Stimulated activated CD8-positive, alpha-beta memory T cell treated with anti-CD3 and anti-CD28 coated beads, Interleukin-7, amount 100 ng/mL, for 48 hours (primary cell): Measurements from ENCODE around the gene HFM1.
"Not testable (repeated sequence)": the region's sequence is repeated elsewhere in the genome, so short reads cannot be mapped to it uniquely, and the experiment has no call there.

Experiments
- DNase-seq, 2 donors: peaks; one replicate each; pipeline ENCODE4 v3.0.0-alpha.2; 2020; ENCODE audit warnings: low read depth in 1 of 2; ENCODE audit errors: extremely low read depth in 1 of 2

HFM1 gene, protein sequence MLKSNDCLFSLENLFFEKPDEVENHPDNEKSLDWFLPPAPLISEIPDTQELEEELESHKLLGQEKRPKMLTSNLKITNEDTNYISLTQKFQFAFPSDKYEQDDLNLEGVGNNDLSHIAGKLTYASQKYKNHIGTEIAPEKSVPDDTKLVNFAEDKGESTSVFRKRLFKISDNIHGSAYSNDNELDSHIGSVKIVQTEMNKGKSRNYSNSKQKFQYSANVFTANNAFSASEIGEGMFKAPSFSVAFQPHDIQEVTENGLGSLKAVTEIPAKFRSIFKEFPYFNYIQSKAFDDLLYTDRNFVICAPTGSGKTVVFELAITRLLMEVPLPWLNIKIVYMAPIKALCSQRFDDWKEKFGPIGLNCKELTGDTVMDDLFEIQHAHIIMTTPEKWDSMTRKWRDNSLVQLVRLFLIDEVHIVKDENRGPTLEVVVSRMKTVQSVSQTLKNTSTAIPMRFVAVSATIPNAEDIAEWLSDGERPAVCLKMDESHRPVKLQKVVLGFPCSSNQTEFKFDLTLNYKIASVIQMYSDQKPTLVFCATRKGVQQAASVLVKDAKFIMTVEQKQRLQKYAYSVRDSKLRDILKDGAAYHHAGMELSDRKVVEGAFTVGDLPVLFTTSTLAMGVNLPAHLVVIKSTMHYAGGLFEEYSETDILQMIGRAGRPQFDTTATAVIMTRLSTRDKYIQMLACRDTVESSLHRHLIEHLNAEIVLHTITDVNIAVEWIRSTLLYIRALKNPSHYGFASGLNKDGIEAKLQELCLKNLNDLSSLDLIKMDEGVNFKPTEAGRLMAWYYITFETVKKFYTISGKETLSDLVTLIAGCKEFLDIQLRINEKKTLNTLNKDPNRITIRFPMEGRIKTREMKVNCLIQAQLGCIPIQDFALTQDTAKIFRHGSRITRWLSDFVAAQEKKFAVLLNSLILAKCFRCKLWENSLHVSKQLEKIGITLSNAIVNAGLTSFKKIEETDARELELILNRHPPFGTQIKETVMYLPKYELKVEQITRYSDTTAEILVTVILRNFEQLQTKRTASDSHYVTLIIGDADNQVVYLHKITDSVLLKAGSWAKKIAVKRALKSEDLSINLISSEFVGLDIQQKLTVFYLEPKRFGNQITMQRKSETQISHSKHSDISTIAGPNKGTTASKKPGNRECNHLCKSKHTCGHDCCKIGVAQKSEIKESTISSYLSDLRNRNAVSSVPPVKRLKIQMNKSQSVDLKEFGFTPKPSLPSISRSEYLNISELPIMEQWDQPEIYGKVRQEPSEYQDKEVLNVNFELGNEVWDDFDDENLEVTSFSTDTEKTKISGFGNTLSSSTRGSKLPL (N-terminal part only)

DNA sequence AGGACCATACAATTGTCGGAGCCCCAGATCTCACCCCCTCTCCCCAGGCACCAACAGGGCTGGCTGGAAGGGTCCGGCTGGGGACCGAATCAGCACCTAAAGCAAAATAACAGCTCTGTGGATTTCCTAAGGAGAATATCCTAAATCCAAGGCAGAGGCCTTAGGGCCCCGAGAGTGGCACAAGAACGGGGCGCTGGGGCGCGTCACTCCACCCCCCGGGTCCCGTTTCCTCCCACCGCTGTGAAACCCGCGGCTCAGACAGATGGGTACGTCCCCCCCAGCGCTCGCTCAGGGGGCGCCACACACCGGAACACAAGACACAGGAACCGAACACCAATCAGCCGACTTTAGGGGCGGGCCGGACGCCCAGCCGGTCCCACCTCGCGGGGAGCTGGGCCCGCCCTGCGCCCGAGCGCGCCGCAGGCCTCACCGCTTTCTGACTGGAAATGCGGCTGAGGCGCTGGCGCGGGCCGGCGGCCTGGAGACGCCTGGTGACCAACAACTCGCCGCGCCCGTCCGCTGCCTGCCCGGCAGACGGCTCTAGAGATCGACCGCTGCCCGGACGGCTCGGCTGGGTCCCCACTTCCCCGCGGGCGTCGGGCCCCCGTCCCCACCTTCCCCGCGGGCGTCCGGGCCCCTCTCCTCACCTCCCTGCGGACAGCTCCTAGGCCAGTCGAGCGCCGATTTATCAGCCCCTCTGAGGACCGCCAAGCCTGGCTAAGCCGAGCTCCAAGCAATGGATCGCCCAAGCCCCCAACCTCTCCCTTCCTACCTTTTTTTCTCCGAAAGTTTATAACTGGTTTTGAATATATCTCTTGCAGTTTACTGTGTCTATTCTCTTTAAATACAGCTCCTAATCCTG lies at the start of gene HFM1:
Gene HFM1, minus strand, starts transcription at position 687 of the 862 bp plus-strand sequence. CDS start 3,755 bp downstream, outside the sequence.
- peak; percentile 48 to 60 for DNase-seq

DNA sequence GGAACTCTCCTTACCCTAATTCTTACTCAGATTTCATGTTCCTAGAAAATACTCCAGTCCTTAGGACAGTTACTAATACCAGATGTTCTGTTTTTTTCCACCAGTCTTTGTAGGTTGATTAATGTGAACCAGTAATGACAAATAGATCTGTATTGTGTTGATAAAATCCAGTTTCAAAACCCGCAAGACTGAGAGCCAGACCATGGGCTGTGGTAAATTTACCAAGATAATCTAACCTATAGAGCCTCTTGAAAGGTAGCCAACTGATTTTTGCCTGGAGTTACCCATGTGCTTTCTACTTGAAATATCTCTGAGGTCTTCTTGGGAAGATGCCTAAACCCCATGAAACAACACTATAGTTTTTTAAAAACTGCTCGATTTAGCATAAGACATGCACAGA lies 49.5 kb upstream of the HFM1 start:
- no peak for DNase-seq

DNA sequence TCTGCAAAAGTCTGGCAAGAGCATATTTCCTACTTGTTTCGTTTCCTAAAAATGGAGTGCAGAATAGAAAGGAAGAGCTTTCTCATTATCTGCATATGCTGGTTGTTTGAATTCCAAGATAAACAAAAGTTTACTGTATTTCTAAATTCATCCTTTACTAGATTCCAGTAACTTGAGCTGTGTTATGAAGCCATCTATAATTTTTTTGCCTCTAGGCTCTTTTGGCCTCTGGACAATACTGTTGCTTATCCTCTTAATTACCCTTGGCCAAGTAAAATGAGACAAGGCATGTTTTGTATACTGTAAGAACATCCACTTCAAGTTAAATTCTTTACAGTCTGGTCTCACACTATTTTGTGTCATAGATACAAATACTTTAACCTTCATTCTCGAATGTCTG lies 45.6 kb upstream of the HFM1 start:
- DNase-seq, result no peak

DNA sequence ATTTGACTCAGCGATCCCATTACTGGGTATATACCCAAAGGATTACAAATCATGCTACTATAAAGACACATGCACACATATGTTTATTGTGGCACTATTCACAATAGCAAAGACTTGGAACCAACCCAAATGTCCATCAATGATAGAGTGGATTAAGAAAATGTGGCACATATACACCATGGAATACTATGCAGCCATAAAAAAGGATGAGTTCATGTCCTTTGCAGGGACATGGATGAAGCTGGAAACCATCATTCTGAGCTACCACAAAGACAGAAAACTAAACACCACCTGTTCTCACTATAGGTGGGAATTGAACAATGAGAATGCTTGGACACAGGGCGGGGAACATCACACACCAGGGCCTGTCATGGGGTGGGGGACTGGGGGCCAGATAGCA lies 43.1 kb upstream of the HFM1 start:
- not testable (repeated sequence) for DNase-seq

DNA sequence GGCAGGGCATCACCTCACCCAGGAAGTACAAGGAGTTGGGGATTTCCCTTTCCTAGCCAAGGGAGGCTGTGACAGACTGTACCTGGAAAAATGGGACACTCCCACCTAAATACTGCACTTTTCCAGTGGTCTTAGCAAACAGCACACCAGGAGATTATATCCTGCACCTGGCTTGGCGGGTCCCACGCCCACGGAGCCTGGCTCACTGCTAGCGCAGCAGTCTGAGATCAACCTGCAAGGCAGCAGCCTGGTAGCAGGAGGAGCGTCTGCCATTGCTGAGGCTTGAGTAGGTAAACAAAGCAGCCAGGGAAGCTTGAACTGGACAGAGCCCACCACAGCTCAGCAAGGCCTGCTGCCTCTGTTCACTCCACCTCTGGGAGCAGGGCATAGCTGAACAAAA lies 37.3 kb upstream of the HFM1 start:
- not testable (repeated sequence) for DNase-seq

DNA sequence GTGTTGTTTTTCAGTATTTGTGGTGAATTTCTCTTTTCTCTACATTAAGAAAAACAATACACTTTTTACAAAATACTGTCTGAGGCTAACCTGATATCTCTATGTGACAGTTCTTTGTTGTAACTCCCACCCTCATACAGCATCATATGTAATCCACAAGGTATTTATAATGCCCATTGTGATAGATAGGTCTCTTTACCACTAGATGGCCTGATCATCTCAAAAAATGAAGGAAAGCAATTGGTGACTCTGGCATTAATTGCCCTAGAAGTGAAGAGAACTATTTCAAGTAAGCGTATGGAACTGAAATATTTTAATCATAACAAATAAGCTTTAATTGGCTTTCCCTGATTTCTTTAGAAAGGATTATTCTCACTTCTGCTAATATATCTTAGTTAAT lies 36.2 kb upstream of the HFM1 start:
- no peak for DNase-seq

DNA sequence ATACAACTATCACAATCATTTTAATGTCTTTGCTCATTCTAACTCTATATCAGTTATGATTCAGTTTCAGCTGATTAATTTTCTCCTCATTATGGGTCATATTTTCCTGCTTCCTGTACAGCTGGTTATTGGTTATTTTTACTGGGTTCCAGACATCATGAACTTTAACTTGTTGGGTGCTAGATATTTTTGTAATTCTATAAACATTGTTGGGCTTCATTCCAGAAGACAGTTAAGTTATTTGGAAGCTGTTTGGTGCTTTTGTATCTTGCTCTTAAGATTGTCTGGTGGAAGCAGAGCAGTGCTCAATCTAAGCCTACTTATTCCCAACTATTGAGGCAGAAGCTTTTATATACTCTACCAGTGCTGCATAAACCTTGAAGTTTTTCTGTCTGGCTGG lies 34.4 kb upstream of the HFM1 start:
- DNase-seq, result no peak

DNA sequence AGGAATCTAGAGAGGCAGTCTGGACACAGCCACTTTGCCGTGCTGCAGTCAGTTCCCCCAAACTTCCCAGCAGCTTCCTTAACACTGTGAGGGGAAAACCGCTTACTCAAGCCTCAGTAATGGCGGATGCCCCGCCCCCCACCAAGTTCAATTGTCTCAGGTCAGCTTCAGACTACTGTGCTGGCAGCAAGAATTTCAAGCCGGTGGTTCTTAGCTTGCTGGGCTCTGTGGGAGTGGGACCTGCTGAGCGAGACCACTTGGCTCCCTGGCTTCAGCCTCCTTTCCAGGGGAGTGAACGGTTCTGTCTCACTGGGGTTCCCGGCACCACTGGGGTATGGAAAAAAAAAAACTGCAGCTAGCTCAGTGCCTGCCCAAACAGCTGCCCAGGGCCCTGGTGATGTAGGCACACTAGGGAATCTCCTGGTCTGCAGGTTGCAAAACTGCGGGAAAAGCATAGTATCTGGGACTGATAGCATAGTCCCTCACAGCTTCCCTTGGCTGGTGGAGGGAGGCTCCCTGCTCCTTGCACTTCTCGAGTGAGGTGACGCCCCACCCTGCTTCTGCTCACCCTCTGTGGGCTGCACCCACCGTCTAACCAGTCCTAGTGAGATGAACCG lies 23.7 kb upstream of the HFM1 start:
- no peak for DNase-seq

DNA sequence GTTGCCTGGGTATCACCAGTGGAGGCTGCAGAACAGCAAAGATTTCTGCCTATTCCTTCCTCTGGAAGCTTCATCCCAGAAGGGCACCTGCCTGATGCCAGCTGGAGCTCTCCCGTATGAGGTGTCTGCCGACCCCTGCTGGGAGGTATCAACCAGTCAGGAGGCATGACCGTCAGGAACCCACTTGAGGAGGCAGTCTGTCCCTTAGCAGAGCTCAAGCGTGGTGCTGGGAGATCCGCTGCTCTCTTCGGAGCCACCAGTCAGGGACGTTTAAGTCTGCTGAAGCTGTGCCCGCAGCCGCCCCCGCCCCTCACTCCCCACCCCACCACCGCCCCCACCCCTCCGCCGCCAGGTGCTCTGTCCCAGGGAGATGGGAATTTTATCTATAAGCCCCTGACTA lies 23.1 kb upstream of the HFM1 start:
- DNase-seq, result no peak

DNA sequence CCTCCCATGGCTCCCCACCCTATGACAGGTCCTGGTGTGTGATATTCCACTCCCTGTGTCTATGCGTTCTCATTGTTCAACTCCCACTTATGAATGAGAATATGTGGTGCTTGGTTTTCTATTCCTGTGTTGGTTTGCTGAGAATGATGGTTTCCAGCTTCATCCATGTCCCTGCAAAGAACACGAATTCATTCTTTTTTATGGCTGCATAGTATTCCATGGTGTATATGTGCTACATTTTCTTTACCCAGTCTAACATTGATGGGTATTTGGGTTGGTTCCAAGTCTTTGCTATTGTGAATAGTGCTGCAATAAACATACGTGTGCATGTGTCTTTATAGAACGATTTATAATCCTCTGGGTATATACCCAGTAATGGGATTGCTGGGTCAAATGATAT lies 17.9 kb upstream of the HFM1 start:
- not testable (repeated sequence) for DNase-seq

DNA sequence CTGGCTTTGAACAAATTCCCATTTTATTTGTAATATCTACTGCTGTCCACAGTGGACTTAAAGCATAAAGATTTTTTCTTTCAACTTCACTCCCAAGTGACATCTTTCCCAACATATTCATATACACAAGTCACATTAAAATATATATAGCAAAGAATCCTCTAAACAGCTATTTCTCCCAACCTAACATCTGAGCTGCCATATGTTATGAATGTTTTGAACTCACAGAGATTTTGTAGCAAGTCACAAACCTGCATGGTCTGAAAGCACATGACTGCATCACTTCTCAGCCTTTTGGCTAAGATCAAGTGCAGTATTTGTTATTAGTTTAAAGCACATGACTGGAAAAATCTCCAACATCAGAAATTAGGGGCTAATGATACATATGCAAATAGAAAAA lies 7.7 kb upstream of the HFM1 start:
- DNase-seq, result no peak

DNA sequence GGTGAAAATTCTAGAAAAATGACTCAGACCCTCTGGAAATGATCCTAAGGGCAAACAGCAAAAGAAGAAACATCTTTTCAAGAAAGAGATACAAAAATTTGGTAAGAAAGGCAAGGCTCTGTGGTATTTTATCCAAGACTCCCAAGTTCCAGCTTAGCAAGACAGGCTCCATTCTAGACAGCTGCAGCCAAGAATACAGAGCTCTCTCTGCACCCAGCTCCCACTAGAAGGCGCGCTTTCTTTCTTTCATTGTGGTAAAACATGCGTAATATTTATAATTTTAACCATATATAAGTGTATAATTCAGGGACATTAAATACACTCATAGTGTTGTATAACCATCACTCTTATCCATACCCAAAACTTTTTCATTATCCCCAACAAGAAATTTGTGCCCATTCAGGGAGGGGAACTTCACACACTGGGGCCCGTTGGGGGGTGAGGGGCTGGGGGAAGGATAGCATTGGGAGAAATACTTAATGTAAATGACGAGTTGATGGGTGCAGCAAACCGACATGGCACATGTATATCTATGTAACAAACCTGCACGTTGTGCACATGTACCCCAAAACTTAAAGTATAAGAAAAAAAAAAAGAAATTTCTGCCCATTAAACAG lies 2.2 kb upstream of the HFM1 start:
- DNase-seq, result no peak

DNA sequence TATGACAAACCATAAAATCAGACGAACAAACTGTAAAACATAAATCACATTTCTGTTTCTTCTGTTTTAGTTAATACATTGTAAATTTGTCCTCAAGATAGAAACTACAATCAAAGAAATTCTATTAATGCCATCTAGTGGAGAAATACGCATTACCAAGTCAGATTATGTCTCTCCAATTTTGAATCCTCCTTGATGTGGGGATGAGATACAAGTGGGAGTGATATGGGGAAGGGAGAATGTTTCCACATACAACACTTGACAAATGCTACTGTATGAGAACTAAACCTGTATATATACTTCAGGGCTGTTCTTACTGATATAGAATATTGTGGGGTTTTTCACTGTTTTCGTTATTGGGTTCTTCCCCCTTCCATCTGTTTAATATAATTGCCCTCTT lies 2.6 kb downstream of the HFM1 start:
- DNase-seq, result no peak

DNA sequence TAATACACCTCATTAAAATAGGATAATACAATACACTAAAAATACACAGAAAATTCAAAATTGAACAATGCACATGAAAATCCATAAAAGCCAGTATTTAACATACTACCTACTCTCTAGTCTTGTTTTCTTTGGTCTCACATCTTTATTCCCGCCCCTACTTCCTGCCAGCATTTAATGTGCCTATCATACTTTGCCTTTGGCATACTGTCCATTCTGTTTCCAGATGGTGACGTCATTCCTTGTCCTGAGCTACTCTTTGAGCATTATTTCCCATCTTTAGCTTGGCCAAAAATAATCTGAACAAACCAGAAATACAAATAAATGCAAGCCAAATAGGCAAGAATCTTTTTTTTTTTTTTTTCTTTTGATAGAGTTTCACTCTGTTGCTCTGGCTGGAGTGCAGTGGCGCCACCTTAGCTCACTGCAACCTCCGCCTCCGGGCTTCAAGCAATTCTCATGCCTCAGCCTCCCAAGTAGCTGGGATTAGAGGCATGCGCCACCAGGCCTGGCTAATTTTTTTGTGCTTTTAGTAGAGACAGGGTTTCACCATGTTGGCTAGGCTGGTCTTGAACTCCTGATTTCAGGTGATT lies 4.4 kb downstream of the HFM1 start:
- no peak for DNase-seq

DNA sequence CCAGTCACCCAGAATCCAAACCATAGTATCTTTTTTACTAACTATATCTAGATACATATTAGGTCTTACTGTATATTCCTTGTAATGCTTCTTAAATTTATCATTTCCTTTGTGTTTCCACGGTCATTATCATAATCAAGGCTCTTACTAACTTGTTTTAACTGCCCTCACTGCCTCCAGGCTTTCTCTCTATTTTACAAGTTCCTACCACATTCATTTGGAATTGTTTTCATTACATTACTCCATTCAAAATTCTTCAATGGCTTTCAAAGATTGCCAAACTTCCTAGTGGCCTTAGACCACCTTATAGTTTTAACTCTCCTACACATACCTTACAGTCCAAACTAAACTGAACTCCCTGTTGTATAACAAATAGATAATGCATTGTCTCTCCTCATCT lies 6.3 kb downstream of the HFM1 start:
- DNase-seq, result no peak

DNA sequence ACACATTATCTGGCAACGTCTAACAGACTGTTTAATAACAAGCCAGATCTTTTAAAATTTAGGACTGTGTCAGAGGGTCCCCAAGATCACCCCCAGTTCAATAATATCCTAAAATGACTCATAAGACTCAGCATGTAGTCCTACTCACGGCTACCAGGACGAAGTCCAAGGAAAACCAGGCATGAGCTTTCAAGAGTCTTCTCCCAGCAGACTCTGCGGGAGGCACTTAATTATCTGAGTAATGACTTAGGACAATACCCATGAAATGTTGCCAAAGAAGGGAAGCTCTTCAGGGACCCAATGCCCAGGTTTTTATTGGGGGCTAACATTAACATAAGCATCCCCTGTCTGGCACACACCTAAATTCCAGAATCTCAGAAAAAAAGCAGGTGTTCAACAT lies 7.0 kb downstream of the HFM1 start:
- DNase-seq, result no peak

DNA sequence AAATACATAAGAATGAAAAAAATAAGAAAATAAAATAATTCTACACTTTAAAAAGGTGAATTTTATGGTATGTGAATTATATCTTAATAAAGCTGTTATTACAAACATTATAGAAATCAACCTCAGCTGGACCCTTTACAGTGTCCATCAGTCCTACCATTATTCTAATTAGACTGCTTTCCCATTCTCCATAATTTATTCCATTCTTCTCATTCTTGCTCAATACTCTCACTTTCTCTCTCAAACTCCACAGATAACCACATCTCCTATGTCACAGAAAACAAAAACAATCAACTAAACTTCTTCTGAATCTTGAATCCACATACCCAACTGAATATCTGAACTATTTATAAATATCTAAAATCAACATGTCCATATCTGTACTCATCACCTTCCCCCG lies 11.6 kb downstream of the HFM1 start:
- no peak for DNase-seq

DNA sequence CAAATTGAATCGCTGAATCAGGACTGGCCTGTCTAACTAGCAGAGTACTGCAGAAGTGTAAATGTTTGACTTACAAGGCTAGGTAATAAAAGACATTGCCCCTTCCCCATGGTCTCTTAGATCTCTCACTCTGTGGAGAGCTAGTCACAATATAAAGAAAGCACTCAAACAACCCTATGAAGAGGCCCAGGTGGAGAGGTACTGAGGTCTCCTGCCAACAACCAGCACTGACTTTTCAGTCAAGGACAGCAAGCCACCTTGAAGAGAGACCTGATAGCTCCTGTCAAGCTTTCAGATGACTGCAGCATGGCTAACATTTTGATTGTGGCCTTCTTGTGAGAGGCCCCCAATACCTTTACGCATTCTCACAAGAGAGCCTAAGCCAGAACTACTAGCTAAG lies 18.5 kb downstream of the HFM1 start:
- no peak for DNase-seq

DNA sequence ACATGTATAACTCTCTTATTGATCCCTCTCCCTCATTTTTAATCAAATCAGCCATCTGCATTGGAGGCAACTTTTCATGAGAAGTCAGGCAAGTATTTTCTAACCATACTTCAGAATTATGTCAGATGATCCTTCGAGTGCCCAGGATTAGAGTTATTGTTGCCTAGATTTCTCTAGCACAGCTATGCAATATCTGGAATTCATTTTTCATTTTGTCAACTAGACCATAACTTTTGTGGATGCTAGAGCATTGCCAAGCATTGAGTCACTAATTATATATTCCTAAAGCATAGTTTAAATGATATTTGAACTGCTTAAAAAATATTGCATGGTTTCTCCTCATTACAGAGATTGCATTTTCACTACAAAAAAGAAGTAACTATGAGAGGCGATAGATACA lies 21.2 kb downstream of the HFM1 start:
- DNase-seq, result no peak
